H9 (cell line): ENCODE data around the gene ZNF566. TPM values are rescaled to one million over a fixed set of nuclear protein-coding genes. Genes with fewer than 3 reads are reported as not detected.

Experiments
- DNase-seq: peaks from one replicate; pipeline ENCODE4 v3.0.0-alpha.2; 2017
- H2AFZ ChIP-seq: one replicate; pipeline ENCODE4 v1.6.1; 2013; ENCODE audit warnings: mild to moderate bottlenecking, low read length, control low read depth, moderate library complexity
- H2AK5ac ChIP-seq: 2 replicates; pipeline ENCODE4 v1.6.1; 2013; ENCODE audit warnings: low read length, control low read depth, mixed read lengths; ENCODE audit not compliant: insufficient read length
- H2BK120ac ChIP-seq: one replicate; pipeline ENCODE4 v1.6.1; 2013; ENCODE audit warnings: low read depth, mild to moderate bottlenecking, low read length, control low read depth, inconsistent platforms; ENCODE audit not compliant: poor library complexity, severe bottlenecking
- H2BK12ac ChIP-seq: 2 replicates; pipeline ENCODE4 v1.6.1; 2013; ENCODE audit warnings: low read length, control low read depth, mixed read lengths, low read depth; ENCODE audit not compliant: insufficient read length
- H2BK15ac ChIP-seq: 2 replicates; pipeline ENCODE4 v1.6.1; 2013; ENCODE audit warnings: low read depth, low read length, control low read depth
- H2BK20ac ChIP-seq: one replicate; pipeline ENCODE4 v1.6.1; 2013; ENCODE audit warnings: low read depth, mild to moderate bottlenecking, low read length, control low read depth, inconsistent platforms; ENCODE audit not compliant: poor library complexity, severe bottlenecking
- H2BK5ac ChIP-seq: 2 replicates; pipeline ENCODE4 v1.6.1; 2013; ENCODE audit warnings: low read length, control low read depth, mixed read lengths; ENCODE audit not compliant: insufficient read length
- H3K14ac ChIP-seq: 2 replicates; pipeline ENCODE4 v1.6.1; 2013; ENCODE audit warnings: low read length, control low read depth; ENCODE audit not compliant: insufficient read depth
- H3K18ac ChIP-seq: 2 replicates; pipeline ENCODE4 v1.6.1; 2013; ENCODE audit warnings: low read depth, mild to moderate bottlenecking, mixed read lengths, low read length, control low read depth; ENCODE audit not compliant: insufficient read length
- H3K23ac ChIP-seq: 2 replicates; pipeline ENCODE4 v1.6.1; 2013; ENCODE audit warnings: low read length, control low read depth, mixed read lengths, low read depth; ENCODE audit not compliant: insufficient read length
- H3K23me2 ChIP-seq: 2 replicates; pipeline ENCODE4 v1.6.1; 2013; ENCODE audit warnings: low read depth, mild to moderate bottlenecking, mixed read lengths, low read length, control low read depth; ENCODE audit not compliant: insufficient read length, poor library complexity, severe bottlenecking
- H3K27ac ChIP-seq: 2 replicates; pipeline ENCODE4 v1.5.1; 2013; ENCODE audit warnings: low read length, control low read depth, mixed read lengths, low read depth; ENCODE audit not compliant: insufficient read length
- H3K27me3 ChIP-seq: 2 replicates; pipeline ENCODE4 v1.6.1; 2013; ENCODE audit warnings: low read length, control low read depth, inconsistent platforms; ENCODE audit not compliant: insufficient read depth
- H3K4ac ChIP-seq: 2 replicates; pipeline ENCODE4 v1.6.1; 2013; ENCODE audit warnings: low read depth, mild to moderate bottlenecking, control low read depth, inconsistent platforms, low read length, moderate library complexity
- H3K4me1 ChIP-seq: 2 replicates; pipeline ENCODE4 v1.6.1; 2013; ENCODE audit warnings: low read length, control low read depth, inconsistent platforms; ENCODE audit not compliant: insufficient read depth
- H3K4me2 ChIP-seq: 2 replicates; pipeline ENCODE4 v1.6.1; 2013; ENCODE audit warnings: low read length, control low read depth, mixed read lengths; ENCODE audit not compliant: insufficient read length, insufficient read depth
- H3K56ac ChIP-seq: 2 replicates; pipeline ENCODE4 v1.6.1; 2013; ENCODE audit warnings: low read depth, mild to moderate bottlenecking, mixed read lengths, low read length, control low read depth; ENCODE audit not compliant: insufficient read length
- H3K79me1 ChIP-seq: 2 replicates; pipeline ENCODE4 v1.6.1; 2013; ENCODE audit warnings: low read depth, mild to moderate bottlenecking, moderate library complexity, low read length, control low read depth, inconsistent platforms; ENCODE audit not compliant: insufficient read depth, poor library complexity, severe bottlenecking
- H3K79me2 ChIP-seq: 2 replicates; pipeline ENCODE4 v1.6.1; 2013; ENCODE audit warnings: low read length, control low read depth, inconsistent platforms; ENCODE audit not compliant: insufficient read depth
- H3K9ac ChIP-seq: 2 replicates; pipeline ENCODE4 v1.6.1; 2013; ENCODE audit warnings: low read length, control low read depth, mixed read lengths; ENCODE audit not compliant: insufficient read length; ENCODE audit errors: extremely low read depth
- H3K9me3 ChIP-seq: one replicate; pipeline ENCODE4 v1.6.1; 2013; ENCODE audit warnings: low read depth, low read length, inconsistent platforms; ENCODE audit not compliant: control insufficient read depth
- H3T11ph ChIP-seq: one replicate; pipeline ENCODE4 v1.6.1; 2013; ENCODE audit warnings: mild to moderate bottlenecking, low read length, control low read depth, inconsistent platforms
- H4K20me1 ChIP-seq: one replicate; pipeline ENCODE4 v1.6.1; 2013; ENCODE audit not compliant: control insufficient read depth, insufficient read length, insufficient read depth
- H4K5ac ChIP-seq: 2 replicates; pipeline ENCODE4 v1.6.1; 2013; ENCODE audit warnings: low read depth, mild to moderate bottlenecking, mixed read lengths, low read length, control low read depth; ENCODE audit not compliant: insufficient read length
- H4K8ac ChIP-seq: replicated peaks from 2 replicates; pipeline ENCODE4 v1.6.1; 2013; ENCODE audit warnings: low read length, control low read depth, mixed read lengths, low read depth; ENCODE audit not compliant: insufficient read length
- H4K91ac ChIP-seq: 2 replicates; pipeline ENCODE4 v1.6.1; 2013; ENCODE audit warnings: low read depth, mild to moderate bottlenecking, moderate library complexity, mixed read lengths, low read length, control low read depth; ENCODE audit not compliant: insufficient read length
- H3K27ac Mint-ChIP-seq, 3 experiments: 2 replicates in 2 of 3; 3 replicates in 1 of 3; pipeline ENCODE4 v1.8.0; 2020 to 2021; ENCODE audit warnings: mixed read lengths in 3 of 3, mild to moderate bottlenecking in 1 of 3, moderate library complexity in 1 of 3
- H3K27me3 Mint-ChIP-seq: 2 replicates; pipeline ENCODE4 v1.8.0; 2021; ENCODE audit warnings: low read depth, mild to moderate bottlenecking, moderate library complexity, mixed read lengths
- H3K36me3 Mint-ChIP-seq, 3 experiments: 2 replicates in 2 of 3; 3 replicates in 1 of 3; pipeline ENCODE4 v1.8.0; 2020 to 2021; ENCODE audit warnings: low read depth in 3 of 3, mixed read lengths in 3 of 3; ENCODE audit not compliant: insufficient read depth in 1 of 3
- H3K4me1 Mint-ChIP-seq, 2 experiments: 2 replicates each; pipeline ENCODE4 v1.8.0; 2020; ENCODE audit warnings: mixed read lengths in 2 of 2
- H3K4me3 Mint-ChIP-seq, 2 experiments: 2 replicates in 1 of 2; 3 replicates in 1 of 2; pipeline ENCODE4 v1.8.0; 2020 to 2021; ENCODE audit warnings: mild to moderate bottlenecking in 2 of 2, mixed read lengths in 2 of 2, moderate library complexity in 1 of 2
- H3K9me3 Mint-ChIP-seq, 2 experiments: 2 replicates in 1 of 2; 3 replicates in 1 of 2; pipeline ENCODE4 v1.8.0; 2020; ENCODE audit warnings: mild to moderate bottlenecking in 2 of 2, mixed read lengths in 2 of 2, moderate library complexity in 1 of 2
- WGBS: extraction: QIAGEN DNeasy Blood & Tissue Kit; methylation state at CpG from one replicate; pipeline ENCODE4 v1.1.7; 2013; ENCODE audit warnings: missing lambda C conversion rate, low lambda C conversion rate, mixed read lengths; ENCODE audit not compliant: insufficient read length; ENCODE audit errors: extremely low coverage; 5-methylcytosine and 5-hydroxymethylcytosine counted together
- total RNA-seq: library from RNA; stranded (reverse); gene quantifications from 2 replicates; pipeline ENCODE4 v1.2.1, GENCODE V29; 2021
- TF ChIP-seq, protein P1 (sequence below): fragments of 200-600 bp; sonication (generic); conservative IDR thresholded peaks from 3 replicates; pipeline ENCODE4 v1.8.0; 2021; ENCODE audit warnings: antibody characterized with exemption, mild to moderate bottlenecking

The ZNF566 gene
- total RNA-seq, 1 experiment from 2014 or later, result 18.0 TPM

DNA sequence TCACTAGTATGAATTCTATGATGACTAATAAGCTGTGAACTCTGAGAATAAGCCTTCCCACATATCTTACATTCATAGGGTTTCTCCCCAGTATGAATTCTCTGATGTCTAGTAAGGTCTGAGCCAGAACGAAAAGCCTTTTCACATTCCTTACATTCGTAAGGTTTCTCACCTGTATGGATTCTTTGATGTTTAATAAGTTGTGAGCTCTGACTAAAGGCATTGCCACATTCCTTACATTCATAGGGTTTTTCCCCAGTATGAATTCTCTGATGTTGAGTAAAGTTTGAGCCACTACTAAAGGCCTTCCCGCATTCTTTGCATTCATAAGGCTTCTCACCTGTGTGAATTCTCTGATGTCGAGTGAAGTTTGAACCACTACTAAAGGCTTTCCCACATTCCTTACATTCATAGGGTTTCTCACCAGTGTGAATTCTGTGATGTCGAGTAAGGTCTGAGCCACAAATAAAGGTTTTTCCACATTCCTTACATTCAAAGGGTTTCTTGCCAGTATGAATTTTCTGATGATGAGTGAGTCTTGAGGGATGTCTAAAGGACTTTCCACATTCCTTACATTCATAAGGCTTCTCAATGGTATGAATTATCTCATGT, 40.2 kb downstream of the ZNF566 start:
- no peak overlapping the region for H3K4ac ChIP-seq

More for the DNA sequence above, 40.2 kb downstream of the ZNF566 start:
- Histone ChIP-seq H3K9me3 (peaks cover 34% of the 10 kb centered on the region), H3K79me2 (no peaks in the 10 kb centered on the region), H2BK20ac (no peak overlapping the region), H3K27ac (no peak overlapping the region), H3T11ph (no peak overlapping the region), H2AK5ac (no peak overlapping the region), H3K23ac (no peak overlapping the region), H3K27me3 (no peaks in the 10 kb centered on the region), H3K56ac (no peak overlapping the region), H3K14ac (no peak overlapping the region), H3K23me2 (no peaks in the 10 kb centered on the region), H4K91ac (no peak overlapping the region), H3K9ac (no peak overlapping the region), H2AFZ (no peak overlapping the region), H4K8ac (no peak overlapping the region), H3K79me1 (no peaks in the 10 kb centered on the region), H3K4me2 (no peak overlapping the region), H3K4me1 (no peaks in the 10 kb centered on the region), H3K18ac (no peak overlapping the region), H4K5ac (no peak overlapping the region), H2BK12ac (no peak overlapping the region), H2BK120ac (no peak overlapping the region), H4K20me1 (no peaks in the 10 kb centered on the region), H2BK5ac (no peak overlapping the region), H2BK15ac (no peak overlapping the region)
- no peaks in the 10 kb centered on the region for H3K27me3 Mint-ChIP-seq
- peaks cover 74% of the 10 kb centered on the region in 2 experiments for H3K9me3 Mint-ChIP-seq
- no peak overlapping the region for H3K27ac Mint-ChIP-seq
- peaks cover 69 to 82% (median 72%) of the 10 kb centered on the region in 3 experiments for H3K36me3 Mint-ChIP-seq
- WGBS, result no CpG with 5 or more reads among the region's 5 CpGs
- no peak for DNase-seq
- TF ChIP-seq, protein P1, sequence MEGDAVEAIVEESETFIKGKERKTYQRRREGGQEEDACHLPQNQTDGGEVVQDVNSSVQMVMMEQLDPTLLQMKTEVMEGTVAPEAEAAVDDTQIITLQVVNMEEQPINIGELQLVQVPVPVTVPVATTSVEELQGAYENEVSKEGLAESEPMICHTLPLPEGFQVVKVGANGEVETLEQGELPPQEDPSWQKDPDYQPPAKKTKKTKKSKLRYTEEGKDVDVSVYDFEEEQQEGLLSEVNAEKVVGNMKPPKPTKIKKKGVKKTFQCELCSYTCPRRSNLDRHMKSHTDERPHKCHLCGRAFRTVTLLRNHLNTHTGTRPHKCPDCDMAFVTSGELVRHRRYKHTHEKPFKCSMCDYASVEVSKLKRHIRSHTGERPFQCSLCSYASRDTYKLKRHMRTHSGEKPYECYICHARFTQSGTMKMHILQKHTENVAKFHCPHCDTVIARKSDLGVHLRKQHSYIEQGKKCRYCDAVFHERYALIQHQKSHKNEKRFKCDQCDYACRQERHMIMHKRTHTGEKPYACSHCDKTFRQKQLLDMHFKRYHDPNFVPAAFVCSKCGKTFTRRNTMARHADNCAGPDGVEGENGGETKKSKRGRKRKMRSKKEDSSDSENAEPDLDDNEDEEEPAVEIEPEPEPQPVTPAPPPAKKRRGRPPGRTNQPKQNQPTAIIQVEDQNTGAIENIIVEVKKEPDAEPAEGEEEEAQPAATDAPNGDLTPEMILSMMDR, result no peak
- H3K4me1 Mint-ChIP-seq, result no peaks in the 10 kb centered on the region
- no peak overlapping the region for H3K4me3 Mint-ChIP-seq
